Trophoblast cell (in vitro differentiated cells and primary cell): ENCODE results near the gene CDR2L.
"Not testable (repeated sequence)": the region's sequence is repeated elsewhere in the genome, so short reads cannot be mapped to it uniquely, and the experiment has no call there.

Experiments used
- DNase-seq, 2 donors: peaks; one replicate each; pipeline ENCODE4 v3.0.0-alpha.2; 2016
- H2AFZ ChIP-seq: 2 replicates; pipeline ENCODE4 v1.6.1; 2013; ENCODE audit warnings: low read length, moderate library complexity, mild to moderate bottlenecking; ENCODE audit not compliant: insufficient read depth, poor library complexity
- H2AK5ac ChIP-seq: 2 replicates; pipeline ENCODE4 v1.6.1; 2013; ENCODE audit warnings: mild to moderate bottlenecking, low read length
- H2BK120ac ChIP-seq: 2 replicates; pipeline ENCODE4 v1.6.1; 2013; ENCODE audit warnings: low read length, mild to moderate bottlenecking, moderate library complexity; ENCODE audit not compliant: insufficient read depth, poor library complexity
- H2BK12ac ChIP-seq: 2 replicates; pipeline ENCODE4 v1.6.1; 2013; ENCODE audit warnings: mild to moderate bottlenecking, low read length, moderate library complexity
- H2BK5ac ChIP-seq: 2 replicates; pipeline ENCODE4 v1.6.1; 2013; ENCODE audit warnings: low read length, low read depth, moderate library complexity, mild to moderate bottlenecking; ENCODE audit not compliant: poor library complexity
- H3K14ac ChIP-seq: 2 replicates; pipeline ENCODE4 v1.6.1; 2013; ENCODE audit warnings: mild to moderate bottlenecking, low read length
- H3K18ac ChIP-seq: 2 replicates; pipeline ENCODE4 v1.6.1; 2013; ENCODE audit warnings: mild to moderate bottlenecking, low read length
- H3K23ac ChIP-seq: 2 replicates; pipeline ENCODE4 v1.6.1; 2013; ENCODE audit warnings: low read length
- H3K27ac ChIP-seq: 2 replicates; pipeline ENCODE4 v1.5.1; 2013; ENCODE audit warnings: low read depth, mild to moderate bottlenecking, inconsistent platforms, low read length, moderate library complexity
- H3K27me3 ChIP-seq: 2 replicates; pipeline ENCODE4 v1.6.1; 2013; ENCODE audit warnings: inconsistent platforms, mild to moderate bottlenecking, low read length, moderate library complexity; ENCODE audit not compliant: insufficient read depth
- H3K36me3 ChIP-seq, 2 experiments: 1 replicate in 1 of 2; 2 replicates in 1 of 2; pipeline ENCODE4 v1.6.1; 2013; ENCODE audit warnings: low read length in 2 of 2, mild to moderate bottlenecking in 2 of 2, moderate library complexity in 1 of 2; ENCODE audit not compliant: insufficient read depth in 2 of 2, control insufficient read depth in 1 of 2
- H3K4ac ChIP-seq: 2 replicates; pipeline ENCODE4 v1.6.1; 2013; ENCODE audit warnings: low read depth, mild to moderate bottlenecking, low read length, moderate library complexity
- H3K4me1 ChIP-seq, 2 experiments: 1 replicate in 1 of 2; 2 replicates in 1 of 2; pipeline ENCODE4 v1.6.1; 2013; ENCODE audit warnings: low read length in 2 of 2, mild to moderate bottlenecking in 2 of 2, moderate library complexity in 1 of 2; ENCODE audit not compliant: insufficient read depth in 2 of 2, control insufficient read depth in 1 of 2
- H3K4me2 ChIP-seq: 2 replicates; pipeline ENCODE4 v1.6.1; 2013; ENCODE audit warnings: inconsistent platforms, mild to moderate bottlenecking, low read length, moderate library complexity
- H3K4me3 ChIP-seq: 2 replicates; pipeline ENCODE4 v1.5.1; 2013; ENCODE audit warnings: mild to moderate bottlenecking, low read depth, low read length, inconsistent platforms
- H3K79me1 ChIP-seq: one replicate; pipeline ENCODE4 v1.6.1; 2013; ENCODE audit warnings: low read length
- H3K79me2 ChIP-seq: 2 replicates; pipeline ENCODE4 v1.6.1; 2013; ENCODE audit warnings: low read length, mild to moderate bottlenecking; ENCODE audit not compliant: control insufficient read depth, insufficient read depth, poor library complexity
- H3K9ac ChIP-seq: 2 replicates; pipeline ENCODE4 v1.6.1; 2013; ENCODE audit warnings: mild to moderate bottlenecking, low read length
- H3K9me3 ChIP-seq: 2 replicates; pipeline ENCODE4 v1.6.1; 2013; ENCODE audit warnings: low read depth, mild to moderate bottlenecking, control low read depth, inconsistent platforms, low read length; ENCODE audit not compliant: insufficient read depth
- H4K12ac ChIP-seq: 2 replicates; pipeline ENCODE4 v1.6.1; 2013; ENCODE audit warnings: low read depth, mild to moderate bottlenecking, low read length, moderate library complexity
- H4K8ac ChIP-seq: 2 replicates; pipeline ENCODE4 v1.6.1; 2013; ENCODE audit warnings: low read depth, mild to moderate bottlenecking, low read length, moderate library complexity
- H4K91ac ChIP-seq: one replicate; pipeline ENCODE4 v1.6.1; 2013; ENCODE audit warnings: low read depth, mild to moderate bottlenecking, low read length, moderate library complexity
- WGBS: extraction: QIAGEN DNeasy Blood & Tissue Kit; methylation state at CpG from one replicate; pipeline ENCODE4 v1.1.7; 2013; ENCODE audit warnings: missing lambda C conversion rate; ENCODE audit not compliant: insufficient read length, insufficient coverage; ENCODE audit errors: extremely low coverage; 5-methylcytosine and 5-hydroxymethylcytosine counted together

The CDR2L gene

GRCh38 chr17:75044716-75045115 is 57.3 kb downstream of the CDR2L start:
- H3K27ac ChIP-seq, result no peak overlapping the region
- no peak overlapping the region for H3K14ac ChIP-seq
- no peak overlapping the region for H3K4me2 ChIP-seq
- no peaks in the 10 kb centered on the region for H3K9me3 ChIP-seq
- peaks cover 8% of the 10 kb centered on the region for H3K79me1 ChIP-seq
- no CpG with 5 or more reads among the region's 7 CpGs for WGBS
- H2BK5ac ChIP-seq, result no peak overlapping the region
- no peak overlapping the region for H2BK120ac ChIP-seq
- H4K91ac ChIP-seq, result no peak overlapping the region
- H3K4me1 ChIP-seq, result peaks cover 2 to 7% of the 10 kb centered on the region in 2 experiments
- H3K27me3 ChIP-seq, result no peaks in the 10 kb centered on the region
- no peak overlapping the region for H3K18ac ChIP-seq
- no peak overlapping the region for H4K8ac ChIP-seq
- no peak overlapping the region for H3K4me3 ChIP-seq
- peaks cover 14 to 23% of the 10 kb centered on the region in 2 experiments for H3K36me3 ChIP-seq
- no peak overlapping the region for H2AFZ ChIP-seq
- DNase-seq, result no peak
- no peak overlapping the region for H2BK12ac ChIP-seq
- peaks cover 12% of the 10 kb centered on the region for H3K79me2 ChIP-seq
- no peak overlapping the region for H3K9ac ChIP-seq
- no peak overlapping the region for H2AK5ac ChIP-seq
- H3K4ac ChIP-seq, result no peak overlapping the region
- no peak overlapping the region for H4K12ac ChIP-seq
- no peak overlapping the region for H3K23ac ChIP-seq

- H3K36me3 ChIP-seq, result peaks cover 10 to 14% of the 10 kb centered on the region in 2 experiments
- H3K4me1 ChIP-seq, H3K9me3 ChIP-seq, H2AFZ ChIP-seq, H2AK5ac ChIP-seq, H3K18ac ChIP-seq, H3K23ac ChIP-seq, H2BK12ac ChIP-seq, H2BK5ac ChIP-seq, H3K14ac ChIP-seq, H3K79me1 ChIP-seq, H3K27me3 ChIP-seq, H4K91ac ChIP-seq, DNase-seq, H2BK120ac ChIP-seq: not testable (repeated sequence)
- no CpG with 5 or more reads among the region's 25 CpGs for WGBS
- H4K12ac ChIP-seq, result peak overlapping the region; percentile 55
- peak overlapping the region; percentile 52 for H3K27ac ChIP-seq
- peak overlapping the region; percentile 86 for H3K4me2 ChIP-seq
- peak overlapping the region; percentile 30 for H3K4ac ChIP-seq
- peak overlapping the region; percentile 97 for H3K4me3 ChIP-seq
- H3K79me2 ChIP-seq, result peaks cover 12% of the 10 kb centered on the region
- peak overlapping the region; percentile 70 for H4K8ac ChIP-seq
- H3K9ac ChIP-seq, result peak overlapping the region; percentile 90
These were observed 58.5 kb downstream of the CDR2L start for GRCh38 chr17:75045946-75046406.

DNA sequence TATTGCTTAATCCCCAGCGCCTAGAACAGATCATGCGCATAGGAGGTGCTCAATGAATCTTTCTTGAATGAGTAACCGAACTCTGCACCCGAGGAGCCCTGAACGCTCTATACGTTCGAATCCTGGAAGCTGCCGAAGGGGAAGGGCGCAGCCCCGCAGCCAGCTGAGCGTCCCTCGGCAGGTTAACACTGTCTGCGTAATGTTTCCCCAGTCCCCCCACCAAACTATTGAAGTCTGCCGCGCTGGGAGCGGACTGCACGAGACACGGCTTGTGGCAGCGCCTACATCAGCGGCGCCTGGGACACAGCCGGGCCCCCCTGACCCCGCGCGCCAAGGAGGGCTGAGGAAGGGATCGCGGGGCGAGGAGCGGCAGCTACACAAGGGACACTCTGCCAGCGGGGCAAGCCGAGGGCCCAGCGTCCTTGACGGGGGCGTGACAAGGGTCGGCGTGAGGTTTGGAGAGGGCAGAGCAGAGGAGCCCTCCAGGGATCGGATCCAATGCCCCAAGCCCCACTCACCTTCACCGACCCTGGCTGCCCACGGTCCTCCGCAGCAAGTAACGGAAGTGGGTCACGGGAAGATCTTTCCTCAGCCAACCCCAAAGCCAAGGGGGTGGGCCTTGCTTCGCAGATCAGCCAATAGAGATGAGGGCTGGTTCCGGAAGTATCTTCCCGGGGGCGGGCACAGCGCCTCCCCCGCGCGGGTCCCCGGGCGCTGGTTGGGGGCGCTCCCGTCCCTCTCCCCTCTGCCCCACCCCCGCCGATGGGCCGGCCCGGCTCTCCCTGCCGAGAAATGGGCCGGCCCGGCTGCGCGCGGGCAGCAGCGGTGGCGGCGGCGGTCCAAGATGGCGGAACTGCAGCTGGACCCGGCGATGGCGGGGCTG is 59.2 kb downstream of the CDR2L start, which contains the start of the genes ATP5PD and KCTD2:
Gene ATP5PD, minus strand, starts transcription at position 563 of the 883 bp plus-strand sequence. CDS start 4,319 bp downstream, outside the sequence.
Gene KCTD2, plus strand, starts transcription at position 819 of the 883 bp plus-strand sequence. Its CDS starts 26 bp downstream, at position 845.
- peaks cover 2 to 7% of the 10 kb centered on the region in 2 experiments for H3K4me1 ChIP-seq
- H3K27me3 ChIP-seq, result no peaks in the 10 kb centered on the region
- H2BK12ac ChIP-seq, result no peak within 1 kb of the TSS
- WGBS, result no CpG with 5 or more reads among the region's 72 CpGs
- peak within 1 kb of the TSS; percentile 97 for H3K4me3 ChIP-seq
- peak within 1 kb of the TSS; percentile 86 for H4K91ac ChIP-seq
- peak within 1 kb of the TSS; percentile 74 for H2AK5ac ChIP-seq
- H3K23ac ChIP-seq, result no peak within 1 kb of the TSS
- DNase-seq, result peak; percentile 93 to 96
- H3K9ac ChIP-seq, result peak within 1 kb of the TSS; percentile 90
- peak within 1 kb of the TSS; percentile 73 for H2AFZ ChIP-seq
- peak within 1 kb of the TSS; percentile 86 for H3K4me2 ChIP-seq
- peak within 1 kb of the TSS; percentile 71 for H3K4ac ChIP-seq
- H2BK120ac ChIP-seq, result peak within 1 kb of the TSS; percentile 77
- peak within 1 kb of the TSS; percentile 52 for H3K27ac ChIP-seq
- peak within 1 kb of the TSS; percentile 74 for H2BK5ac ChIP-seq
- H3K18ac ChIP-seq, result peak within 1 kb of the TSS; percentile 90
- H4K12ac ChIP-seq, result peak within 1 kb of the TSS; percentile 84
- H3K14ac ChIP-seq, result peak within 1 kb of the TSS; percentile 93
- H3K79me1 ChIP-seq, result peaks cover 8% of the 10 kb centered on the region
- peaks cover 12% of the 10 kb centered on the region for H3K79me2 ChIP-seq
- H3K36me3 ChIP-seq, result peaks cover 5 to 7% of the 10 kb centered on the region in 2 experiments
- peak within 1 kb of the TSS; percentile 89 for H4K8ac ChIP-seq
- H3K9me3 ChIP-seq, result no peaks in the 10 kb centered on the region

GRCh38 chr17:75047398-75048098 is 60.1 kb downstream of the CDR2L start:
- Histone ChIP-seq H3K18ac (peak overlapping the region; percentile 90), H2BK120ac (peak overlapping the region; percentile 77), H3K9me3 (no peaks in the 10 kb centered on the region), H3K27me3 (no peaks in the 10 kb centered on the region), H4K8ac (peak overlapping the region; percentile 89), H3K36me3 (peaks cover 4 to 8% of the 10 kb centered on the region in 2 experiments), H3K23ac (no peak overlapping the region), H3K4me2 (peak overlapping the region; percentile 75), H2AFZ (peak overlapping the region; percentile 73), H3K4me3 (peak overlapping the region; percentile 81), H4K12ac (peak overlapping the region; percentile 84), H3K9ac (peak overlapping the region; percentile 75), H2AK5ac (peak overlapping the region; percentile 74), H4K91ac (peak overlapping the region; percentile 86), H3K79me2 (peaks cover 12% of the 10 kb centered on the region), H2BK5ac (peak overlapping the region; percentile 74), H3K27ac (peak overlapping the region; percentile 42), H3K4ac (peak overlapping the region; percentile 31), H3K4me1 (peaks cover 2 to 7% of the 10 kb centered on the region in 2 experiments), H2BK12ac (no peak overlapping the region), H3K79me1 (peaks cover 8% of the 10 kb centered on the region), H3K14ac (peak overlapping the region; percentile 93)
- peak in 1 of 2 donors; percentile 34 for DNase-seq
- no CpG with 5 or more reads among the region's 38 CpGs for WGBS
